GM06990 (cell line): ENCODE data around the gene MPPED1.

Experiments used
- DNase-seq: peaks from one replicate; pipeline ENCODE4 v3.0.0-alpha.2; 2011; ENCODE audit not compliant: insufficient read length; ENCODE audit errors: extremely low read depth
- H3K27me3 ChIP-seq: replicated peaks from 2 replicates; pipeline ENCODE4 v1.6.0; 2011; ENCODE audit warnings: low read length; ENCODE audit not compliant: control insufficient read depth, insufficient read depth
- H3K36me3 ChIP-seq: 2 replicates; pipeline ENCODE4 v1.5.1; 2011; ENCODE audit warnings: low read length; ENCODE audit not compliant: control insufficient read depth, insufficient read depth
- H3K4me3 ChIP-seq: replicated peaks from 2 replicates; pipeline ENCODE4 v1.5.1; 2011; ENCODE audit warnings: low read depth, mild to moderate bottlenecking, control low read depth, low read length
- TF ChIP-seq, protein P1 (sequence below): IDR thresholded peaks from 2 replicates; pipeline ENCODE4 v1.5.1; 2011; ENCODE audit warnings: low read length, control low read depth, mild to moderate bottlenecking, inconsistent platforms; ENCODE audit not compliant: insufficient read depth, poor library complexity, severe bottlenecking

Gene MPPED1

DNA sequence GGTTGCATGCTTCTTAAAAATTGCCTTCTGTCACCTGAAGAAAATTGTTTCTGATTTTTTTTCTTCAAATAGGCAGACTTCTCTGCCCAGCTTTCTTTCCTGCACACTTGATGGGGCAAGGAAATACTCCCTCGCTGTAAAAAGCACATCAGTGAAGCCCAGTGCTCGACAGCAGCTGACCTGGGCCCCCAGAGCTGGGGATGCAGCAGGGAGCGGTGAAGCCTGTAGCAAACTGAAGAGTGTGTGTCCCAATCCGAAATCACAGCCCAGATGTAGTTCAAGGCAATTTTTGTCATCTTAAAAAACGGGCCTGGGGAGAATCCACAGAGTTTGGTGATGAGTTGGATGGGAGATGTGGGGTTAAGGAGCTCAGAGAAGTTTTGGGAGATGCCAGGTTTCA lies 27.0 kb upstream of the MPPED1 start:
- Histone ChIP-seq H3K36me3 (no peaks in the 10 kb centered on the region), H3K27me3 (peaks cover 4% of the 10 kb centered on the region), H3K4me3 (no peak overlapping the region)
- TF ChIP-seq, protein P1, sequence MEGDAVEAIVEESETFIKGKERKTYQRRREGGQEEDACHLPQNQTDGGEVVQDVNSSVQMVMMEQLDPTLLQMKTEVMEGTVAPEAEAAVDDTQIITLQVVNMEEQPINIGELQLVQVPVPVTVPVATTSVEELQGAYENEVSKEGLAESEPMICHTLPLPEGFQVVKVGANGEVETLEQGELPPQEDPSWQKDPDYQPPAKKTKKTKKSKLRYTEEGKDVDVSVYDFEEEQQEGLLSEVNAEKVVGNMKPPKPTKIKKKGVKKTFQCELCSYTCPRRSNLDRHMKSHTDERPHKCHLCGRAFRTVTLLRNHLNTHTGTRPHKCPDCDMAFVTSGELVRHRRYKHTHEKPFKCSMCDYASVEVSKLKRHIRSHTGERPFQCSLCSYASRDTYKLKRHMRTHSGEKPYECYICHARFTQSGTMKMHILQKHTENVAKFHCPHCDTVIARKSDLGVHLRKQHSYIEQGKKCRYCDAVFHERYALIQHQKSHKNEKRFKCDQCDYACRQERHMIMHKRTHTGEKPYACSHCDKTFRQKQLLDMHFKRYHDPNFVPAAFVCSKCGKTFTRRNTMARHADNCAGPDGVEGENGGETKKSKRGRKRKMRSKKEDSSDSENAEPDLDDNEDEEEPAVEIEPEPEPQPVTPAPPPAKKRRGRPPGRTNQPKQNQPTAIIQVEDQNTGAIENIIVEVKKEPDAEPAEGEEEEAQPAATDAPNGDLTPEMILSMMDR = no peak
- DNase-seq = no peak

DNA sequence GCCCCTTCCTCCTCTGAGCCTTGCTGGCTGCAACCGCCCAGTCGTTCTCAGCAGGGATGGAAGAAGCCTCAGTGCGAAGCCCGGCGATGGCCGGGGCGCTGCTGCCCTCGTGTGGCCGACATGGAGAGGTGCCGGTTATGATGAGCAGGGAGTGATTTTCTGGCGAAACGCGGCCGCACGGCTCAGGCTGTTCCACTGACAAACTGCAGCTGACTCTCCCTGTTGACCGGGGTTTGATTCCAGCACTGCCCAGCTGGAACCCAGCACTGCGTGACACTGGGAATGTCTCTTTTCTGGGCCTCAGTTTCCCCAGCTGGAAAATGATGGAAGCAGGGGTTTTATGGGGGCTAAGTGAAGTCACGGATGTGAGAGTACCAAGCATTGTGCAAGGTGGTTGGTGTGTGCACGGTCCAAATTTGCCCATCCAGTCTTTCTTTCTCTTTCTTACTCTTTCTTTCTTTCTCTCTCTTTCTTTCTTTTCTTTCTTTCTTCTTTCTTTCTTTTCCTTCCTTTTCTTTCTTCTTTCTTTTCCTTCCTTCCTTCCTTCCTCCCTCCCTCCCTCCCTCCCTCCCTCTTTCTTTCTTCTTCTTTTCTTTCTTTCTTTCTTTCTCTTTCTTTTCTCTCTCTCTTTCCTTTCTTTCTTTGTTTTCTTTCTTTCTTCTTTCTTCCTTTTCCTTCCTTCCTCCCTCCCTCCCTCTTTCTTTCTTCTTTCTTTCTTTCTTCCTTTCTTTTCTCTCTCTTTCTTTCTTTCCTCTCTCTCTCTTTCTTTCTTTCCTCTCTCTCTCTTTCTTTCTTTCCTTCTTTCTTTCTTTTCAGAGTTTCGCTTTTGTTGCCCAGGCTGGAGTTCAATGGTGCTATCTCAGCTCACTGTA lies 25.8 kb upstream of the MPPED1 start:
- H3K27me3 ChIP-seq = peaks cover 4% of the 10 kb centered on the region
- no peak overlapping the region for H3K4me3 ChIP-seq
- no peaks in the 10 kb centered on the region for H3K36me3 ChIP-seq
- TF ChIP-seq, protein P1 = peak; percentile 92
- DNase-seq = peak; percentile 77

DNA sequence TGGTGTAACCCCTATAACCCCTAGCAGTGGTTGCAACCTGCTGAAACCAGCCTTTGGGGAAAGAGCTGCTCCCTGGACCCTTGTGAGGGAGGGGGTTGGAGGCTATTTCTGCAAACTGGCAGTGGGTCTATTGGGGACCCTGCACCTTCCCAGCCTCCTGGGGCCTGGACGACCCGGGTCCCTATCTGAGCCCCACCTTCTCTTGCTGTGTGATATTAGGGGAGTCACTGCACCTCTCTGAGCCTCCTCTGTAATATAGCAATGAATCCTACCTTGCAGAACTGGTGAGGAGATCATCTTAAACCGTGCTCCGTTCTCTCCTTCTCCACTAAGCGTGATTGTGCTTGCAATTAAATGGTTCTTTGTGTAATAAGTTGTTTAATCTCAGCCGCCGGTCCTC lies 24.0 kb upstream of the MPPED1 start:
- H3K4me3 ChIP-seq = no peak overlapping the region
- no peak for DNase-seq
- TF ChIP-seq, protein P1 = no peak
- peaks cover 4% of the 10 kb centered on the region for H3K27me3 ChIP-seq
- H3K36me3 ChIP-seq = no peaks in the 10 kb centered on the region

DNA sequence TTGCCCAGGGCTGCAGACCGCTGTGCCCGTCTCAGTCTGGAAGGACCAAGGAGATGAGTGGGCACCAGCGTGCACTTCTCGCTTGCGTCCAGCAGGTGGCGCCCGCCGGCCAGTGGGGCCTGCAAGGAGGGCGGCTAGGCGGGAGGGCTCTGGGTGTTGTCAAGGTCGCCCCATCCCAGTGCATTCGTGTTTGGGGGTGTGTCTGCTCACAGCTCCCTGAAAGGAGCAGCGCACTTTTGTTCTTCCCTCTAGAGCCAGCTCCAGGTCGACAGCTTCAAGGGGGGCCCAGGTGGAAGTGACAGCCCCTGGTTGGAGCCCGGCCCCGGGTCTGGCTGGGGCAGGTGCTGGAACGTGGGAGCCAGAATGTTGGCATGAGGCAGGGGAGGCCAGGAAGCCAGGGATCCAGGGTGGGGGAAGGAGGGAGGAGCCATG lies 23.4 kb upstream of the MPPED1 start:
- no peak overlapping the region for H3K4me3 ChIP-seq
- TF ChIP-seq, protein P1 = peak; percentile 97
- peak; percentile 67 for DNase-seq

DNA sequence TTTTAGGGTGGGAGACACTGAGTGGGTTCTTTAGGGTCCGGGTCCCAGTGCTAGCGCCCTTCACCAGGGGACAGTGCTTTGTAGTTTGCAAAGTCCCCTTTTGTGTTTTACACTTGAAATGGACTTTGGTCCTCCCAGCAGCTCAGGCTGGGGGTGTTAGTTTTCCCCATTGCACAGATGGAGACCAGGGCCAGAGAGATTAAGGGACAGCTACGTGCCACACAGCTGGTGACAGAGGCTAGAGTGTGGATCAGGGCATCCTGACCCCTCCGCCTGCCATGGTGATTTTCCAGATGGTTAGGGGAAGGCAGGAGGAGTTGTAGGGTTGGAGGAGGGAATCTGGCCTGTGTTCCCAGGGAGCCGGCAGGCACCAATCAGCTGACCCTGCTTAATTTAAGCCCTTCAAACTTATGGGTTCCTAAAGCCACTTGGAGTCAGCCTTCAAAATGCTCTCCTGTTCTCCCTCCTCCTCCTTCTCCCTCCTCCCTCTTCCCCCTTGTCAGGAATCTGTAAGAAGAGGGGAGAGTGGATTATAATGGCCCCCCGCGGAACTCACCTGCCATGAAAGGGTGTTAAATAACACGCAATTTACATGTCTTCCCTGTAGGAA lies 22.5 kb upstream of the MPPED1 start:
- DNase-seq = no peak
- Histone ChIP-seq H3K27me3 (peaks cover 4% of the 10 kb centered on the region), H3K4me3 (no peak overlapping the region), H3K36me3 (no peaks in the 10 kb centered on the region)
- TF ChIP-seq, protein P1 = no peak

More for the DNA sequence above, 23.4 kb upstream of the MPPED1 start:
- no peaks in the 10 kb centered on the region for H3K36me3 ChIP-seq
- peaks cover 4% of the 10 kb centered on the region for H3K27me3 ChIP-seq
